K562 (cell line): ENCODE results near the gene COL4A2. TPM values are rescaled to one million over a fixed set of nuclear protein-coding genes. Genes with fewer than 3 reads are reported as not detected.

Experiments used
- ATAC-seq: fragments of 200-7000 bp; cut with Tn5 transposase; 3 replicates; pipeline ENCODE4 v1.9.1; 2020; ENCODE audit warnings: moderate library complexity
- BruUV-seq: library from RNA; stranded (reverse); fragments of 400-500 nt; replicated peaks from 2 replicates; lab custom pipeline; 2021; lab: Mats Ljungman, UMichigan
- CTCF ChIA-PET: fragments of 300-600 bp; formaldehyde crosslinking; extraction: SDS; loops from one replicate; lab custom pipeline; 2021; ENCODE audit warnings: low intra/inter-chr PET ratio; lab: Yijun Ruan, JAX
- POLR2A ChIA-PET: fragments of 300-600, 350-650 bp; sonication (Branson Sonifier 250); formaldehyde crosslinking; extraction: SDS; loops from one replicate; lab custom pipeline; 2021; ENCODE audit warnings: antibody characterized with exemption, inconsistent platforms; lab: Yijun Ruan, JAX
- DNase-seq, 4 experiments: peaks; one replicate each; pipeline versions ENCODE4 v3.0.0 to v3.0.0-alpha.2; 2011 to 2018; ENCODE audit warnings: low spot score in 3 of 4, mixed read lengths in 3 of 4; ENCODE audit errors: extremely low read depth in 1 of 4
- FAIRE-seq: peaks from 2 replicates; lab custom pipeline; 2011; peaks lifted over from hg19 to GRCh38; lab: Jason Lieb, UNC
- H2AFZ ChIP-seq: 2 replicates; pipeline ENCODE4 v1.6.0; 2011; ENCODE audit warnings: low read depth, low read length, control low read depth, inconsistent platforms
- H3K27ac ChIP-seq: fragments of 200-600 bp; 3 replicates; pipeline ENCODE4 v1.8.0; 2011; ENCODE audit warnings: low read depth, mild to moderate bottlenecking, control low read depth, inconsistent platforms, low read length, moderate library complexity, mixed read lengths; ENCODE audit errors: extremely low read depth
- H3K27me3 ChIP-seq, 2 experiments: fragments of 300-600 bp in 1 of 2; 2 replicates in 1 of 2; 3 replicates in 1 of 2; pipeline versions ENCODE4 v1.6.0 to v1.8.0; 2011; ENCODE audit warnings: inconsistent platforms in 2 of 2, low read length in 2 of 2, mild to moderate bottlenecking in 1 of 2, mixed read lengths in 1 of 2, moderate library complexity in 1 of 2; ENCODE audit not compliant: control insufficient read depth in 2 of 2, insufficient read depth in 2 of 2
- H3K36me3 ChIP-seq: fragments of 300-600 bp; 3 replicates; pipeline ENCODE4 v1.8.0; 2011; ENCODE audit warnings: mild to moderate bottlenecking, low read length, inconsistent platforms; ENCODE audit not compliant: control insufficient read depth, insufficient read depth
- H3K4me1 ChIP-seq, 2 experiments: fragments of 200-600 bp in 1 of 2; replicated peaks in 1 of 2; 2 replicates in 1 of 2; 3 replicates in 1 of 2; pipeline versions ENCODE4 v1.5.1 to v1.8.0; 2011; ENCODE audit warnings: inconsistent platforms in 2 of 2, low read length in 2 of 2, mild to moderate bottlenecking in 1 of 2, mixed read lengths in 1 of 2, moderate library complexity in 1 of 2; ENCODE audit not compliant: control insufficient read depth in 2 of 2, insufficient read depth in 2 of 2
- H3K4me2 ChIP-seq: 2 replicates; pipeline ENCODE4 v1.6.1; 2011; ENCODE audit warnings: low read length, control low read depth, inconsistent platforms, mixed read lengths; ENCODE audit not compliant: insufficient read depth
- H3K4me3 ChIP-seq: fragments of 200-600 bp; sonication (generic), shearing (Covaris generic); 2 replicates; pipeline ENCODE4 v1.5.1; 2016; ENCODE audit warnings: control low read depth, inconsistent platforms
- H3K79me2 ChIP-seq: fragments of 200-600 bp; 3 replicates; pipeline ENCODE4 v1.8.0; 2011; ENCODE audit warnings: low read length, inconsistent platforms; ENCODE audit not compliant: control insufficient read depth, insufficient read depth
- H3K9ac ChIP-seq, 2 experiments: 2 replicates each; pipeline versions ENCODE4 v1.6.0 to v1.6.1; 2011; ENCODE audit warnings: low read depth in 2 of 2, low read length in 2 of 2, control low read depth in 1 of 2, inconsistent platforms in 1 of 2, mild to moderate bottlenecking in 1 of 2, mixed read lengths in 1 of 2; ENCODE audit not compliant: insufficient read depth in 1 of 2
- H3K9me1 ChIP-seq: one replicate; pipeline ENCODE4 v1.6.0; 2011; ENCODE audit warnings: inconsistent platforms, mild to moderate bottlenecking, low read length, moderate library complexity; ENCODE audit not compliant: control insufficient read depth, insufficient read depth
- H3K9me3 ChIP-seq: replicated peaks from 2 replicates; pipeline ENCODE4 v1.5.1; 2011; ENCODE audit warnings: low read depth, low read length, inconsistent platforms; ENCODE audit not compliant: control insufficient read depth, insufficient read depth
- H4K20me1 ChIP-seq: replicated peaks from 2 replicates; pipeline ENCODE4 v1.6.1; 2011; ENCODE audit warnings: low read length, inconsistent platforms, mixed read lengths; ENCODE audit not compliant: control insufficient read depth, insufficient read depth
- ASH1L ChIP-seq: fragments of 450-650 bp; IDR thresholded peaks from 2 replicates; pipeline ENCODE4 v1.6.1; 2018; ENCODE audit warnings: borderline replicate concordance, mild to moderate bottlenecking, low read depth; ENCODE audit not compliant: partially characterized antibody
- CEBPB ChIP-seq: fragments of 450-650 bp; IDR thresholded peaks from 2 replicates; pipeline ENCODE4 v1.6.1; 2016; ENCODE audit warnings: missing genetic modification characterization, missing compliant biosample characterization
- ETV5 ChIP-seq: sonication (generic); formaldehyde crosslinking; IDR thresholded peaks from 2 replicates; pipeline ENCODE4 v1.4.0; 2020; ENCODE audit warnings: low read depth, mild to moderate bottlenecking, missing genetic modification reagents
- GTF2E2 ChIP-seq: fragments of 200-800 bp; sonication (Bioruptor generic); IDR thresholded peaks from 2 replicates; pipeline ENCODE4 v1.6.1; 2016; ENCODE audit warnings: missing genetic modification characterization, missing compliant biosample characterization
- HNRNPL ChIP-seq: fragments of 200-400 bp; formaldehyde crosslinking; IDR thresholded peaks from 2 replicates; pipeline ENCODE4 v1.6.1; 2017; ENCODE audit warnings: low read depth, mild to moderate bottlenecking, low read length
- KLF6 ChIP-seq: fragments of 250-450 bp; sonication (Bioruptor Pico); IDR thresholded peaks from 2 replicates; pipeline ENCODE4 v1.4.0; 2020; ENCODE audit warnings: mild to moderate bottlenecking, moderate library complexity, borderline replicate concordance
- MYBL2 ChIP-seq, 2 experiments: fragments of 450-650 bp in 1 of 2; sonication (generic) in 1 of 2; formaldehyde crosslinking in 1 of 2; IDR thresholded peaks; 2 replicates each; pipeline versions ENCODE4 v1.6.1 to v1.8.1; 2017 to 2022; ENCODE audit warnings: borderline replicate concordance in 1 of 2, inconsistent platforms in 1 of 2, low read depth in 1 of 2, mild to moderate bottlenecking in 1 of 2, missing genetic modification reagents in 1 of 2, moderate library complexity in 1 of 2
- WGBS: fragments of 100-300 bp; shearing (Covaris generic); methylation state at CpG from one replicate; pipeline ENCODE4 v1.1.6; 2016; ENCODE audit warnings: low coverage, mixed read lengths; ENCODE audit not compliant: insufficient coverage; ENCODE audit errors: missing lambda C conversion rate; 5-methylcytosine and 5-hydroxymethylcytosine counted together
- in situ Hi-C: fragments of 300-500 bp; cut with MboI; formaldehyde crosslinking; loops from 4 replicates; pipeline ENCODE4 v1.15.0; 2018; ENCODE audit warnings: inconsistent platforms, mixed read lengths
- intact Hi-C: fragments of 100-400 bp; cut with micrococcal nuclease; formaldehyde crosslinking; loops from 2 replicates; pipeline ENCODE4 v1.14.2; 2022
- polyA plus RNA-seq, 8 experiments: library from polyadenylated mRNA; depleted of rRNA in 4 of 8; stranded (reverse) in 5 of 8; unstranded in 3 of 8; fragments of >200 nt; fragmentation: Nextera tagmentation in 2 of 8; fragmentation: Illumina TruSeq in 1 of 8; extraction: Ambion mirVana in 2 of 8; extraction: Trizol in 1 of 8; gene quantifications; 2 replicates each; pipeline versions ENCODE4 v1.2.1 to v1.2.3, GENCODE V29; 2011 to 2014; ENCODE audit warnings: inconsistent platforms in 1 of 8, missing spikeins in 1 of 8
- total RNA-seq, 7 experiments: library from RNA; depleted of rRNA in 6 of 7; stranded (reverse); fragments of >200 nt in 6 of 7; fragmentation: Illumina TruSeq in 2 of 7; extraction: Trizol in 2 of 7; gene quantifications; 2 replicates each; pipeline versions ENCODE4 v1.2.1 to v1.2.3, GENCODE V29; 2011 to 2021; ENCODE audit warnings: low replicate concordance in 1 of 7
- TF ChIP-seq, protein P1 (sequence below), 2 experiments: fragments of 450-650 bp in 1 of 2; sonication (generic) in 1 of 2; formaldehyde crosslinking in 1 of 2; IDR thresholded peaks; 2 replicates each; pipeline versions ENCODE4 v1.7.1 to v1.9.0; 2016 to 2022; ENCODE audit warnings: inconsistent platforms in 1 of 2, mild to moderate bottlenecking in 1 of 2, missing genetic modification reagents in 1 of 2
- TF ChIP-seq, protein P2 (sequence below): sonication (generic); formaldehyde crosslinking; IDR thresholded peaks from 2 replicates; pipeline ENCODE4 v1.8.1; 2022; ENCODE audit warnings: missing genetic modification reagents
- TF ChIP-seq, protein P3 (sequence below): IDR thresholded peaks from 2 replicates; pipeline ENCODE4 v1.6.1; 2011; ENCODE audit not compliant: insufficient read length; ENCODE audit errors: extremely low read depth

The COL4A2 gene
- total and polyA plus RNA-seq, 9 of the 15 experiments (the other 6 are each of a cell fraction or from before 2014, with no cell fraction given) = 0.13 to 15.2 (median 8.1) TPM

GRCh38 chr13:110297011-110297410, 10.1 kb upstream of the COL4A2 start:
- H4K20me1 ChIP-seq = no peaks in the 10 kb centered on the region
- H3K4me2 ChIP-seq = no peak overlapping the region
- no peak overlapping the region for H2AFZ ChIP-seq
- BruUV-seq = no TSS peak
- peaks cover 0 to 4% of the 10 kb centered on the region in 2 experiments; a peak in 1 of 5 replicates for H3K4me1 ChIP-seq
- in situ Hi-C loops = no loop called here
- FAIRE-seq = no peak
- WGBS = 0% methylated on average over 5 of the region's 6 CpGs
- no peak for DNase-seq
- CTCF ChIA-PET = no interaction called here
- H3K27me3 ChIP-seq = peaks cover 6 to 24% of the 10 kb centered on the region in 2 experiments; a peak in 3 of 5 replicates
- H3K79me2 ChIP-seq = no peaks in the 10 kb centered on the region
- no peak for ATAC-seq
- no peaks in the 10 kb centered on the region for H3K9me1 ChIP-seq
- POLR2A ChIA-PET = interaction anchor here (0.5 kb wide), 1 partner anchor 674 kb away, joined by 3 read pairs; no protein-coding TSS in a partner anchor
- no peaks in the 10 kb centered on the region for H3K36me3 ChIP-seq
- intact Hi-C loops = no loop called here
- H3K27ac ChIP-seq = no peak overlapping the region
- H3K4me3 ChIP-seq = no peak overlapping the region
- H3K9me3 ChIP-seq = no peaks in the 10 kb centered on the region
- no peak overlapping the region for H3K9ac ChIP-seq
- TF ChIP-seq CEBPB (tag) = no peak
- TF ChIP-seq, protein P1, sequence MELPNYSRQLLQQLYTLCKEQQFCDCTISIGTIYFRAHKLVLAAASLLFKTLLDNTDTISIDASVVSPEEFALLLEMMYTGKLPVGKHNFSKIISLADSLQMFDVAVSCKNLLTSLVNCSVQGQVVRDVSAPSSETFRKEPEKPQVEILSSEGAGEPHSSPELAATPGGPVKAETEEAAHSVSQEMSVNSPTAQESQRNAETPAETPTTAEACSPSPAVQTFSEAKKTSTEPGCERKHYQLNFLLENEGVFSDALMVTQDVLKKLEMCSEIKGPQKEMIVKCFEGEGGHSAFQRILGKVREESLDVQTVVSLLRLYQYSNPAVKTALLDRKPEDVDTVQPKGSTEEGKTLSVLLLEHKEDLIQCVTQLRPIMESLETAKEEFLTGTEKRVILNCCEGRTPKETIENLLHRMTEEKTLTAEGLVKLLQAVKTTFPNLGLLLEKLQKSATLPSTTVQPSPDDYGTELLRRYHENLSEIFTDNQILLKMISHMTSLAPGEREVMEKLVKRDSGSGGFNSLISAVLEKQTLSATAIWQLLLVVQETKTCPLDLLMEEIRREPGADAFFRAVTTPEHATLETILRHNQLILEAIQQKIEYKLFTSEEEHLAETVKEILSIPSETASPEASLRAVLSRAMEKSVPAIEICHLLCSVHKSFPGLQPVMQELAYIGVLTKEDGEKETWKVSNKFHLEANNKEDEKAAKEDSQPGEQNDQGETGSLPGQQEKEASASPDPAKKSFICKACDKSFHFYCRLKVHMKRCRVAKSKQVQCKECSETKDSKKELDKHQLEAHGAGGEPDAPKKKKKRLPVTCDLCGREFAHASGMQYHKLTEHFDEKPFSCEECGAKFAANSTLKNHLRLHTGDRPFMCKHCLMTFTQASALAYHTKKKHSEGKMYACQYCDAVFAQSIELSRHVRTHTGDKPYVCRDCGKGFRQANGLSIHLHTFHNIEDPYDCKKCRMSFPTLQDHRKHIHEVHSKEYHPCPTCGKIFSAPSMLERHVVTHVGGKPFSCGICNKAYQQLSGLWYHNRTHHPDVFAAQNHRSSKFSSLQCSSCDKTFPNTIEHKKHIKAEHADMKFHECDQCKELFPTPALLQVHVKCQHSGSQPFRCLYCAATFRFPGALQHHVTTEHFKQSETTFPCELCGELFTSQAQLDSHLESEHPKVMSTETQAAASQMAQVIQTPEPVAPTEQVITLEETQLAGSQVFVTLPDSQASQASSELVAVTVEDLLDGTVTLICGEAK (IDR thresholded peaks at IDR 0.05) = no peak
- TF ChIP-seq, protein P1 (CRISPR knock-in tag; IDR thresholded peaks at IDR 0.05) = no peak
- no peak for TF ChIP-seq GTF2E2 (tag)
- no peak for TF ChIP-seq HNRNPL
- no peak for TF ChIP-seq ASH1L
- TF ChIP-seq, protein P2, sequence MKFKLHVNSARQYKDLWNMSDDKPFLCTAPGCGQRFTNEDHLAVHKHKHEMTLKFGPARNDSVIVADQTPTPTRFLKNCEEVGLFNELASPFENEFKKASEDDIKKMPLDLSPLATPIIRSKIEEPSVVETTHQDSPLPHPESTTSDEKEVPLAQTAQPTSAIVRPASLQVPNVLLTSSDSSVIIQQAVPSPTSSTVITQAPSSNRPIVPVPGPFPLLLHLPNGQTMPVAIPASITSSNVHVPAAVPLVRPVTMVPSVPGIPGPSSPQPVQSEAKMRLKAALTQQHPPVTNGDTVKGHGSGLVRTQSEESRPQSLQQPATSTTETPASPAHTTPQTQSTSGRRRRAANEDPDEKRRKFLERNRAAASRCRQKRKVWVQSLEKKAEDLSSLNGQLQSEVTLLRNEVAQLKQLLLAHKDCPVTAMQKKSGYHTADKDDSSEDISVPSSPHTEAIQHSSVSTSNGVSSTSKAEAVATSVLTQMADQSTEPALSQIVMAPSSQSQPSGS (CRISPR knock-in tag) = no peak
- TF ChIP-seq, protein P3, sequence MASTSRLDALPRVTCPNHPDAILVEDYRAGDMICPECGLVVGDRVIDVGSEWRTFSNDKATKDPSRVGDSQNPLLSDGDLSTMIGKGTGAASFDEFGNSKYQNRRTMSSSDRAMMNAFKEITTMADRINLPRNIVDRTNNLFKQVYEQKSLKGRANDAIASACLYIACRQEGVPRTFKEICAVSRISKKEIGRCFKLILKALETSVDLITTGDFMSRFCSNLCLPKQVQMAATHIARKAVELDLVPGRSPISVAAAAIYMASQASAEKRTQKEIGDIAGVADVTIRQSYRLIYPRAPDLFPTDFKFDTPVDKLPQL = no peak
- no peak for TF ChIP-seq ETV5 (CRISPR knock-in tag)
- no peak for TF ChIP-seq KLF6 (CRISPR knock-in tag)
- no peak for TF ChIP-seq MYBL2 (IDR thresholded peaks at IDR 0.05; ENCODE audit: low read depth)
- TF ChIP-seq MYBL2 (CRISPR knock-in tag; IDR thresholded peaks at IDR 0.05; ENCODE audit: borderline replicate concordance) = no peak
